Activated CD8-positive, alpha-beta memory T cell treated with anti-CD3 and anti-CD28 coated beads, Interleukin-2, amount 10 ng/mL, durations not matched to agents 7 days and 5 days (primary cell): ENCODE data around the gene CEBPG. TPM values are rescaled to one million over a fixed set of nuclear protein-coding genes. Genes with fewer than 3 reads are reported as not detected.

Experiments
- ATAC-seq: fragments of 150-1000 bp; cut with Tn5 transposase; one replicate; pipeline ENCODE4 v1.10.0; 2021; ENCODE audit warnings: moderate library complexity
- CTCF ChIA-PET: fragments of 350-600 bp; sonication (Branson Sonifier 250); formaldehyde crosslinking; loops from one replicate; lab custom pipeline; 2021; ENCODE audit warnings: antibody characterized with exemption; lab: Charles Lee
- DNase-seq: peaks from one replicate; pipeline ENCODE4 v3.0.0-alpha.2; 2020
- H3K27ac Mint-ChIP-seq: one replicate; pipeline ENCODE4 v1.8.0; 2021; ENCODE audit warnings: mild to moderate bottlenecking, mixed read lengths
- H3K27me3 Mint-ChIP-seq: one replicate; pipeline ENCODE4 v1.8.0; 2021; ENCODE audit warnings: mixed read lengths
- H3K36me3 Mint-ChIP-seq: one replicate; pipeline ENCODE4 v1.8.0; 2021; ENCODE audit warnings: mild to moderate bottlenecking, mixed read lengths
- H3K4me1 Mint-ChIP-seq: one replicate; pipeline ENCODE4 v1.8.0; 2021; ENCODE audit warnings: mixed read lengths
- H3K4me3 Mint-ChIP-seq: one replicate; pipeline ENCODE4 v1.8.0; 2021; ENCODE audit warnings: mild to moderate bottlenecking, moderate library complexity, mixed read lengths
- H3K9me3 Mint-ChIP-seq: one replicate; pipeline ENCODE4 v1.8.0; 2022; ENCODE audit warnings: low read depth, mixed read lengths
- total RNA-seq, 2 experiments: library from RNA; stranded (reverse); gene quantifications; one replicate each; pipeline ENCODE4 v1.2.3, GENCODE V29; 2021

The CEBPG gene
- total RNA-seq, 2 experiments from 2014 or later, result 22.2 to 27.1 TPM

- Mint-ChIP-seq H3K9me3 (no peaks in the 10 kb centered on the region), H3K27ac (no peak overlapping the region), H3K36me3 (peaks cover 28% of the 10 kb centered on the region), H3K4me3 (no peak overlapping the region), H3K4me1 (peaks cover 40% of the 10 kb centered on the region), H3K27me3 (no peaks in the 10 kb centered on the region)
- ATAC-seq (no peak), DNase-seq (peak; percentile 33)
- CTCF ChIA-PET, result interaction anchor here (2.1 kb wide), 1 partner anchor 29 kb away, joined by 5 read pairs; no protein-coding TSS in a partner anchor
Observed at GRCh38 chr19:33377586-33378475, 4.3 kb downstream of the CEBPG start.

GRCh38 chr19:33379151-33379829, 5.8 kb downstream of the CEBPG start:
- H3K4me1 Mint-ChIP-seq, result peaks cover 36% of the 10 kb centered on the region
- DNase-seq (no peak), ATAC-seq (no peak)
- H3K27ac Mint-ChIP-seq, result no peak overlapping the region
- no peaks in the 10 kb centered on the region for H3K27me3 Mint-ChIP-seq
- no peak overlapping the region for H3K4me3 Mint-ChIP-seq
- peaks cover 30% of the 10 kb centered on the region for H3K36me3 Mint-ChIP-seq
- CTCF ChIA-PET, result no interaction called here
- H3K9me3 Mint-ChIP-seq, result no peaks in the 10 kb centered on the region

- CTCF ChIA-PET, result interaction anchor here (1.4 kb wide), 1 partner anchor 197 kb away, joined by 3 read pairs; no protein-coding TSS in a partner anchor
- peaks cover 19% of the 10 kb centered on the region for H3K36me3 Mint-ChIP-seq
- DNase-seq (no peak), ATAC-seq (no peak)
- no peaks in the 10 kb centered on the region for H3K27me3 Mint-ChIP-seq
- no peak overlapping the region for H3K27ac Mint-ChIP-seq
- H3K9me3 Mint-ChIP-seq, result no peaks in the 10 kb centered on the region
- H3K4me3 Mint-ChIP-seq, result no peak overlapping the region
- H3K4me1 Mint-ChIP-seq, result peaks cover 19% of the 10 kb centered on the region
Observed at GRCh38 chr19:33381101-33381500, 7.6 kb downstream of the CEBPG start.

GRCh38 chr19:33382006-33382405, 8.5 kb downstream of the CEBPG start:
- Mint-ChIP-seq H3K27ac (no peak overlapping the region), H3K9me3 (no peaks in the 10 kb centered on the region), H3K4me3 (no peak overlapping the region), H3K27me3 (no peaks in the 10 kb centered on the region), H3K36me3 (peaks cover 18% of the 10 kb centered on the region), H3K4me1 (peaks cover 11% of the 10 kb centered on the region)
- CTCF ChIA-PET, result interaction anchor here (0.9 to 1.4 kb wide), 2 partner anchors 8 to 197 kb away, joined by 3 to 4 read pairs; partner anchors contain the start of gene CEBPG
- DNase-seq (no peak), ATAC-seq (no peak)

GRCh38 chr19:33382982-33383381, 9.5 kb downstream of the CEBPG start:
- Mint-ChIP-seq H3K36me3 (peaks cover 18% of the 10 kb centered on the region), H3K9me3 (no peaks in the 10 kb centered on the region), H3K27ac (no peak overlapping the region), H3K4me3 (no peak overlapping the region), H3K4me1 (peaks cover 3% of the 10 kb centered on the region), H3K27me3 (no peaks in the 10 kb centered on the region)
- CTCF ChIA-PET, result interaction anchor here (0.6 kb wide), 1 partner anchor 258 kb away, joined by 3 read pairs; no protein-coding TSS in a partner anchor
- DNase-seq, result no peak
- no peak for ATAC-seq

- DNase-seq (no peak), ATAC-seq (no peak)
- Mint-ChIP-seq H3K4me3 (no peak overlapping the region), H3K36me3 (peaks cover 18% of the 10 kb centered on the region), H3K4me1 (no peaks in the 10 kb centered on the region), H3K27ac (no peak overlapping the region), H3K9me3 (no peaks in the 10 kb centered on the region), H3K27me3 (no peaks in the 10 kb centered on the region)
- CTCF ChIA-PET, result no interaction called here
Observed at GRCh38 chr19:33383720-33384292, 10.3 kb downstream of the CEBPG start.

GRCh38 chr19:33384983-33385382, 11.5 kb downstream of the CEBPG start:
- ATAC-seq, result no peak
- Mint-ChIP-seq H3K27ac (no peak overlapping the region), H3K27me3 (no peaks in the 10 kb centered on the region), H3K4me1 (no peaks in the 10 kb centered on the region), H3K4me3 (no peak overlapping the region), H3K36me3 (peaks cover 7% of the 10 kb centered on the region), H3K9me3 (no peaks in the 10 kb centered on the region)
- CTCF ChIA-PET, result interaction anchor here (0.7 to 1.1 kb wide), 3 partner anchors 14 to 240 kb away, joined by 3 to 4 read pairs (median 3); no protein-coding TSS in a partner anchor
- DNase-seq, result no peak

GRCh38 chr19:33385956-33386355, 12.4 kb downstream of the CEBPG start:
- Mint-ChIP-seq H3K36me3 (peaks cover 4% of the 10 kb centered on the region), H3K9me3 (no peaks in the 10 kb centered on the region), H3K27ac (no peak overlapping the region), H3K4me1 (no peaks in the 10 kb centered on the region), H3K4me3 (no peak overlapping the region), H3K27me3 (no peaks in the 10 kb centered on the region)
- CTCF ChIA-PET, result interaction anchor here (1.0 to 1.1 kb wide), 2 partner anchors 30 to 151 kb away, joined by 3 read pairs; no protein-coding TSS in a partner anchor
- ATAC-seq (no peak), DNase-seq (no peak)

- Mint-ChIP-seq H3K27me3 (no peaks in the 10 kb centered on the region), H3K27ac (no peak overlapping the region), H3K4me1 (no peaks in the 10 kb centered on the region), H3K4me3 (no peak overlapping the region), H3K36me3 (peaks cover 2% of the 10 kb centered on the region), H3K9me3 (no peaks in the 10 kb centered on the region)
- no peak for DNase-seq
- CTCF ChIA-PET, result interaction anchor here (1.0 to 1.1 kb wide), 2 partner anchors 30 to 151 kb away, joined by 3 read pairs; no protein-coding TSS in a partner anchor
- ATAC-seq, result no peak
Observed at GRCh38 chr19:33386361-33386858, 12.9 kb downstream of the CEBPG start.

GRCh38 chr19:33387351-33388230, 14.1 kb downstream of the CEBPG start:
- Mint-ChIP-seq H3K27me3 (no peaks in the 10 kb centered on the region), H3K36me3 (peaks cover 2% of the 10 kb centered on the region), H3K4me3 (no peak overlapping the region), H3K27ac (no peak overlapping the region), H3K4me1 (no peaks in the 10 kb centered on the region), H3K9me3 (no peaks in the 10 kb centered on the region)
- CTCF ChIA-PET, result interaction anchor here (1.2 kb wide), 1 partner anchor 20 kb away, joined by 3 read pairs; no protein-coding TSS in a partner anchor
- DNase-seq, result no peak
- ATAC-seq, result no peak

GRCh38 chr19:33388231-33388724, 14.8 kb downstream of the CEBPG start:
- H3K36me3 Mint-ChIP-seq, result peaks cover 2% of the 10 kb centered on the region
- no peak overlapping the region for H3K4me3 Mint-ChIP-seq
- CTCF ChIA-PET, result interaction anchor here (1.2 kb wide), 1 partner anchor 19 kb away, joined by 3 read pairs; no protein-coding TSS in a partner anchor
- no peak for DNase-seq
- H3K9me3 Mint-ChIP-seq, result no peaks in the 10 kb centered on the region
- ATAC-seq, result no peak
- H3K4me1 Mint-ChIP-seq, result no peaks in the 10 kb centered on the region
- H3K27me3 Mint-ChIP-seq, result no peaks in the 10 kb centered on the region
- H3K27ac Mint-ChIP-seq, result no peak overlapping the region
